IMR-90 (cell line): ENCODE measurements around the gene ITGA4. TPM values are rescaled to one million over a fixed set of nuclear protein-coding genes. Genes with fewer than 3 reads are reported as not detected.

ENCODE experiments used
- ATAC-seq: fragments of 200-7000 bp; cut with Tn5 transposase; 2 replicates; pipeline ENCODE4 v1.9.1; 2020; ENCODE audit warnings: low read depth, mild to moderate bottlenecking, moderate library complexity
- BruUV-seq: library from RNA; stranded (reverse); fragments of 400-500 nt; replicated peaks from 2 replicates; lab custom pipeline; 2021; lab: Mats Ljungman, UMichigan
- CTCF ChIA-PET: fragments of 300-600 bp; formaldehyde crosslinking; extraction: SDS; loops from one replicate; lab custom pipeline; 2021; ENCODE audit warnings: antibody characterized with exemption; lab: Yijun Ruan, JAX
- POLR2A ChIA-PET: fragments of 300-600 bp; sonication (Branson Sonifier 250); formaldehyde crosslinking; loops from one replicate; lab custom pipeline; 2022; ENCODE audit warnings: antibody characterized with exemption; ENCODE audit not compliant: unreplicated experiment; lab: Charles Lee
- DNase-seq: peaks from one replicate; pipeline ENCODE4 v3.0.0; 2013
- H2AFZ ChIP-seq: replicated peaks from 2 replicates; pipeline ENCODE3; 2013; ENCODE audit warnings: low read length, mild to moderate bottlenecking; ENCODE audit not compliant: poor library complexity
- H2AK5ac ChIP-seq: 2 replicates; pipeline ENCODE4 v1.6.1; 2013; ENCODE audit warnings: low read depth, low read length, inconsistent platforms
- H2AK9ac ChIP-seq: replicated peaks from 2 replicates; pipeline ENCODE3; 2013; ENCODE audit warnings: mild to moderate bottlenecking, low read depth, low read length, moderate library complexity; ENCODE audit not compliant: poor library complexity
- H2BK120ac ChIP-seq: 2 replicates; pipeline ENCODE4 v1.6.1; 2013; ENCODE audit warnings: low read depth, low read length, inconsistent platforms
- H2BK15ac ChIP-seq: 3 replicates; pipeline ENCODE4 v1.6.1; 2013; ENCODE audit warnings: low read depth, low read length, inconsistent platforms
- H2BK20ac ChIP-seq: 2 replicates; pipeline ENCODE4 v1.6.1; 2013; ENCODE audit warnings: low read depth, mild to moderate bottlenecking, inconsistent platforms, low read length, moderate library complexity
- H2BK5ac ChIP-seq: 2 replicates; pipeline ENCODE4 v1.6.1; 2013; ENCODE audit warnings: mild to moderate bottlenecking, low read depth, low read length, inconsistent platforms; ENCODE audit not compliant: poor library complexity, severe bottlenecking
- H3K14ac ChIP-seq: replicated peaks from 2 replicates; pipeline ENCODE4 v1.6.1; 2013; ENCODE audit warnings: low read depth, low read length, inconsistent platforms
- H3K18ac ChIP-seq: 2 replicates; pipeline ENCODE4 v1.6.1; 2013; ENCODE audit warnings: low read depth, low read length, control low read depth
- H3K23ac ChIP-seq: 2 replicates; pipeline ENCODE4 v1.6.1; 2013; ENCODE audit warnings: low read depth, low read length, inconsistent platforms
- H3K27ac ChIP-seq: 2 replicates; pipeline ENCODE4 v1.5.1; 2013; ENCODE audit warnings: mild to moderate bottlenecking, control low read depth, low read length; ENCODE audit not compliant: insufficient read depth
- H3K27me3 ChIP-seq: 2 replicates; pipeline ENCODE4 v1.6.1; 2013; ENCODE audit warnings: low read length; ENCODE audit not compliant: control insufficient read depth, insufficient read depth
- H3K36me3 ChIP-seq: 2 replicates; pipeline ENCODE4 v1.6.1; 2013; ENCODE audit warnings: low read length, mixed read lengths; ENCODE audit not compliant: control insufficient read depth, insufficient read depth
- H3K4ac ChIP-seq: 2 replicates; pipeline ENCODE4 v1.6.1; 2013; ENCODE audit warnings: low read depth, low read length, inconsistent platforms
- H3K4me1 ChIP-seq: 2 replicates; pipeline ENCODE4 v1.6.1; 2013; ENCODE audit warnings: low read length, mixed read lengths; ENCODE audit not compliant: control insufficient read depth, insufficient read depth
- H3K4me2 ChIP-seq: 2 replicates; pipeline ENCODE4 v1.6.1; 2013; ENCODE audit warnings: low read depth, mild to moderate bottlenecking, control low read depth, low read length, moderate library complexity
- H3K4me3 ChIP-seq: 2 replicates; pipeline ENCODE4 v1.5.1; 2013; ENCODE audit warnings: low read depth, mild to moderate bottlenecking, control low read depth, low read length, moderate library complexity; ENCODE audit not compliant: insufficient read depth
- H3K56ac ChIP-seq: 2 replicates; pipeline ENCODE4 v1.6.1; 2013; ENCODE audit warnings: low read length, inconsistent platforms; ENCODE audit not compliant: insufficient read depth; ENCODE audit errors: extremely low read depth
- H3K79me1 ChIP-seq, 2 experiments: 2 replicates each; pipeline ENCODE4 v1.6.1; 2013; ENCODE audit warnings: low read length in 2 of 2, inconsistent platforms in 1 of 2, low read depth in 1 of 2
- H3K9ac ChIP-seq: 2 replicates; pipeline ENCODE4 v1.6.1; 2013; ENCODE audit warnings: low read depth, low read length, control low read depth
- H3K9me1 ChIP-seq: 2 replicates; pipeline ENCODE4 v1.6.1; 2013; ENCODE audit warnings: low read length, inconsistent platforms; ENCODE audit not compliant: insufficient read depth
- H3K9me3 ChIP-seq: 2 replicates; pipeline ENCODE4 v1.6.1; 2013; ENCODE audit warnings: low read length; ENCODE audit not compliant: control insufficient read depth, insufficient read depth
- H4K20me1 ChIP-seq: 2 replicates; pipeline ENCODE4 v1.6.1; 2013; ENCODE audit warnings: low read length, inconsistent platforms; ENCODE audit not compliant: insufficient read depth
- H4K5ac ChIP-seq: 2 replicates; pipeline ENCODE4 v1.6.1; 2013; ENCODE audit warnings: mild to moderate bottlenecking, low read depth, low read length, control low read depth
- H4K8ac ChIP-seq, 2 experiments: 2 replicates each; pipeline ENCODE4 v1.6.1; 2013; ENCODE audit warnings: low read depth in 2 of 2, low read length in 2 of 2, control low read depth in 1 of 2, inconsistent platforms in 1 of 2
- H4K91ac ChIP-seq: 2 replicates; pipeline ENCODE4 v1.6.1; 2013; ENCODE audit warnings: low read depth, low read length, inconsistent platforms; ENCODE audit not compliant: insufficient read depth
- BHLHE40 ChIP-seq: fragments of 150-350 bp; IDR thresholded peaks from 2 replicates; pipeline ENCODE4 v1.6.1; 2016; ENCODE audit warnings: mild to moderate bottlenecking, low read depth, low read length
- CEBPB ChIP-seq: IDR thresholded peaks from 2 replicates; pipeline ENCODE4 v1.6.1; 2012; ENCODE audit warnings: low read depth, low read length, improper control_type of control experiment
- CHD1 ChIP-seq: IDR thresholded peaks from 2 replicates; pipeline ENCODE4 v1.6.1; 2012; ENCODE audit warnings: low read depth, low read length, improper control_type of control experiment
- FOS ChIP-seq: fragments of 150-350 bp; IDR thresholded peaks from 2 replicates; pipeline ENCODE4 v1.6.1; 2016; ENCODE audit warnings: low read depth, low read length
- MXI1 ChIP-seq: IDR thresholded peaks from 2 replicates; pipeline ENCODE4 v1.6.1; 2012; ENCODE audit warnings: low read depth, mild to moderate bottlenecking, low read length, moderate library complexity, borderline replicate concordance
- POLR2A ChIP-seq: IDR thresholded peaks from 2 replicates; pipeline ENCODE4 v1.6.1; 2012; ENCODE audit warnings: mild to moderate bottlenecking, low read depth, low read length
- RFX5 ChIP-seq: IDR thresholded peaks from 2 replicates; pipeline ENCODE4 v1.8.0; 2012; ENCODE audit warnings: low read depth, mild to moderate bottlenecking, low read length, moderate library complexity
- USF2 ChIP-seq: fragments of 150-350 bp; IDR thresholded peaks from 2 replicates; pipeline ENCODE4 v1.6.1; 2017; ENCODE audit warnings: mild to moderate bottlenecking, antibody characterized with exemption, low read length, low read depth
- WGBS, 2 experiments: methylation state at CpG; one replicate each; pipeline versions ENCODE4 v1.1.5 to v1.1.7; 2013; ENCODE audit warnings: missing lambda C conversion rate in 2 of 2; ENCODE audit not compliant: insufficient read length in 1 of 2; ENCODE audit errors: extremely low coverage in 2 of 2; 5-methylcytosine and 5-hydroxymethylcytosine counted together
- dilution Hi-C: fragments of 300-500 bp; cut with HindIII; formaldehyde crosslinking; loops from one replicate; pipeline ENCODE4 v1.14.3; 2018; ENCODE audit warnings: low sequenced_read_pairs; ENCODE audit not compliant: unreplicated experiment
- in situ Hi-C: fragments of 300-500 bp; cut with MboI; formaldehyde crosslinking; loops from 3 replicates; pipeline ENCODE4 v1.14.3; 2019; ENCODE audit warnings: low sequenced_read_pairs, inconsistent platforms, mixed read lengths
- intact Hi-C: fragments of 100-400 bp; cut with micrococcal nuclease; formaldehyde crosslinking; loops from 2 replicates; pipeline ENCODE4 v1.10.0; 2022
- polyA plus RNA-seq, 3 experiments: library from polyadenylated mRNA; depleted of rRNA; stranded (reverse); fragments of >200 nt; gene quantifications; 2 replicates each; pipeline ENCODE4 v1.2.3, GENCODE V29; 2012; ENCODE audit warnings: low replicate concordance in 1 of 3
- total RNA-seq: library from RNA; depleted of rRNA; stranded (reverse); fragments of >200 nt; gene quantifications from 2 replicates; pipeline ENCODE4 v1.2.3, GENCODE V29; 2012
- TF ChIP-seq, protein P1 (sequence below): conservative IDR thresholded peaks from 2 replicates; pipeline ENCODE4 v1.5.1; 2012; ENCODE audit warnings: mild to moderate bottlenecking, low read depth, low read length, improper control_type of control experiment

The ITGA4 gene
- total and polyA plus RNA-seq, 2 of the 4 experiments (the other 2 are of a cell fraction): 6.9 to 13.6 TPM

DNA sequence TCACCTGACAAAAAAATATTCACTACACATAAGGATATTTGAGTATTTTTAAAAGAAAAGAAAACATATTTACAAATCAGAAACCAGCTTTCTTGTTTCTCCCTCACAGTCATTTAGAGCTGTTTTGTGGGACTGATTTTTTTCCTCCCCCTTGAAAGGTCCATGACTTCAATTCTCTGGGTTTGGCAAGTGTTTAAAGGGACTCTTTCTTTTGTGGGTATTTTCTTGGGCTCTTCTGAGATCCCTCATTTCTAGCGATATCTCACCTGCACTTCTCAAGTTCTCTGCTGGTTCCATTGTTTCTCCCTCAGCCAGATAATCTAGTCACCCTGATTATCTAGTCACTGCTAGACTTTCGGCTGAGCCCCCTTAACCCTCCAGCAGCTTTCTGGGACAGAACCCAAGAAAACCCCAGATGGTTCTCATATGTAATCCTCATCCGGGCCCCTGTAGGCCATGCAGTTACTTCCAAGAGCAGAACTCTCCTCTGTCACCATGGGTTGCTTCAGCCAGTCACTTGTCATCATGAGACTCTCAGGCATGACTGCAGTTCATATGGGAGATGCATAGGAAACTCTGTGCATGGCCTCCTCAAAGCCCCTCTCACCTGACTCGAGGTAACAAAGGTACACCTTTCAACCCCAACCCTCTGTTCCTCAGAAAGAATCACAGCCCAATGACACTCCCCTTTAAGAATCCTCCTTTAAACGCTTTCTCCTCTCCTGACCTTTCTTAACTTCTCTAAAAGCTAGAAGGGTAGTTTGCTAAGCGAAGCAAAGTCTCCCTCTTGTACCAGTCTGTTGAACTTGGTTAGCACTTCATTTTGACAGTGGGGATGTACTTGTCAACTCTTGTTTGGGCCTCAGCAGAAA lies 36.7 kb upstream of the ITGA4 start:
- Histone ChIP-seq H3K56ac (no peak overlapping the region), H3K4me1 (no peaks in the 10 kb centered on the region), H3K9ac (no peak overlapping the region), H2BK120ac (no peak overlapping the region), H2BK5ac (no peak overlapping the region), H3K79me1 (no peaks in the 10 kb centered on the region), H2AFZ (no peak overlapping the region), H4K5ac (no peak overlapping the region), H3K23ac (no peak overlapping the region), H3K36me3 (no peaks in the 10 kb centered on the region), H3K14ac (no peak overlapping the region), H4K20me1 (no peaks in the 10 kb centered on the region), H2BK15ac (no peak overlapping the region), H2BK20ac (no peak overlapping the region), H3K4me2 (no peak overlapping the region), H3K4me3 (no peak overlapping the region), H2AK9ac (no peak overlapping the region), H3K9me3 (no peaks in the 10 kb centered on the region), H3K27ac (no peak overlapping the region), H2AK5ac (no peak overlapping the region), H4K8ac (no peak overlapping the region), H3K27me3 (no peaks in the 10 kb centered on the region), H3K4ac (no peak overlapping the region), H4K91ac (no peak overlapping the region), H3K18ac (no peak overlapping the region), H3K9me1 (no peaks in the 10 kb centered on the region)
- 86% methylated on average over 2 of the region's 6 CpGs; no CpG with 5 or more reads in 1 of the 2 experiments for WGBS, 2 experiments
- dilution Hi-C loops (no loop called here), intact Hi-C loops (no loop called here), in situ Hi-C loops (no loop called here)
- DNase-seq (no peak), ATAC-seq (no peak)
- POLR2A ChIA-PET: no interaction called here
- BruUV-seq: no TSS peak
- CTCF ChIA-PET: interaction anchor here (0.5 kb wide), 1 partner anchor 365 kb away, joined by 3 read pairs; no protein-coding TSS in a partner anchor
- no peak for TF ChIP-seq MXI1
- no peak for TF ChIP-seq CEBPB
- no peak for TF ChIP-seq FOS
- no peak for TF ChIP-seq CHD1
- no peak for TF ChIP-seq BHLHE40
- TF ChIP-seq RFX5: no peak
- TF ChIP-seq USF2: no peak
- TF ChIP-seq POLR2A: no peak
- TF ChIP-seq, protein P1, sequence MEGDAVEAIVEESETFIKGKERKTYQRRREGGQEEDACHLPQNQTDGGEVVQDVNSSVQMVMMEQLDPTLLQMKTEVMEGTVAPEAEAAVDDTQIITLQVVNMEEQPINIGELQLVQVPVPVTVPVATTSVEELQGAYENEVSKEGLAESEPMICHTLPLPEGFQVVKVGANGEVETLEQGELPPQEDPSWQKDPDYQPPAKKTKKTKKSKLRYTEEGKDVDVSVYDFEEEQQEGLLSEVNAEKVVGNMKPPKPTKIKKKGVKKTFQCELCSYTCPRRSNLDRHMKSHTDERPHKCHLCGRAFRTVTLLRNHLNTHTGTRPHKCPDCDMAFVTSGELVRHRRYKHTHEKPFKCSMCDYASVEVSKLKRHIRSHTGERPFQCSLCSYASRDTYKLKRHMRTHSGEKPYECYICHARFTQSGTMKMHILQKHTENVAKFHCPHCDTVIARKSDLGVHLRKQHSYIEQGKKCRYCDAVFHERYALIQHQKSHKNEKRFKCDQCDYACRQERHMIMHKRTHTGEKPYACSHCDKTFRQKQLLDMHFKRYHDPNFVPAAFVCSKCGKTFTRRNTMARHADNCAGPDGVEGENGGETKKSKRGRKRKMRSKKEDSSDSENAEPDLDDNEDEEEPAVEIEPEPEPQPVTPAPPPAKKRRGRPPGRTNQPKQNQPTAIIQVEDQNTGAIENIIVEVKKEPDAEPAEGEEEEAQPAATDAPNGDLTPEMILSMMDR: no peak
